Stimulated activated CD8-positive, alpha-beta memory T cell treated with anti-CD3 and anti-CD28 coated beads, Interleukin-7, amount 100 ng/mL, for 24 hours (primary cell): ENCODE data around the gene RPLP1.
"Not testable (repeated sequence)": the region's sequence is repeated elsewhere in the genome, so short reads cannot be mapped to it uniquely, and the experiment has no call there.

Source experiments
- DNase-seq: peaks from one replicate; pipeline ENCODE4 v3.0.0-alpha.2; 2020; ENCODE audit warnings: low read depth

The RPLP1 gene

GRCh38 chr15:69439623-69440022 lies 13.0 kb upstream of the RPLP1 start:
- no peak for DNase-seq

- DNase-seq: no peak
Observed at GRCh38 chr15:69443032-69443611, 9.5 kb upstream of the RPLP1 start.

GRCh38 chr15:69444686-69445085 lies 7.9 kb upstream of the RPLP1 start:
- DNase-seq: no peak

GRCh38 chr15:69446953-69447352 lies 5.7 kb upstream of the RPLP1 start:
- no peak for DNase-seq

GRCh38 chr15:69450221-69450620 lies 2.4 kb upstream of the RPLP1 start:
- DNase-seq: not testable (repeated sequence)

GRCh38 chr15:69450968-69451695 lies 1.5 kb upstream of the RPLP1 start:
- no peak for DNase-seq

- no peak for DNase-seq
Observed at GRCh38 chr15:69451951-69452691, 497 bp upstream of the RPLP1 start.

- DNase-seq: no peak
Observed at GRCh38 chr15:69454953-69455352, 2.3 kb downstream of the RPLP1 start.

GRCh38 chr15:69456208-69457166 lies 3.9 kb downstream of the RPLP1 start:
- no peak for DNase-seq

GRCh38 chr15:69457304-69458280 lies 5.0 kb downstream of the RPLP1 start:
- no peak for DNase-seq

GRCh38 chr15:69459066-69459465 lies 6.4 kb downstream of the RPLP1 start:
- DNase-seq: no peak

- DNase-seq: no peak
Observed at GRCh38 chr15:69460481-69460880, 7.9 kb downstream of the RPLP1 start.

GRCh38 chr15:69462030-69462492 lies 9.4 kb downstream of the RPLP1 start:
- no peak for DNase-seq

- DNase-seq: peak; percentile 91
Observed at GRCh38 chr15:69462493-69463181, 10.0 kb downstream of the RPLP1 start.

GRCh38 chr15:69463182-69463756 lies 10.7 kb downstream of the RPLP1 start:
- DNase-seq: no peak

GRCh38 chr15:69465253-69465652 lies 12.6 kb downstream of the RPLP1 start:
- DNase-seq: no peak

- no peak for DNase-seq
Observed at GRCh38 chr15:69466733-69467132, 14.1 kb downstream of the RPLP1 start.

GRCh38 chr15:69467636-69468035 lies 15.0 kb downstream of the RPLP1 start:
- DNase-seq: no peak

- peak; percentile 36 for DNase-seq
Observed at GRCh38 chr15:69468241-69469121, 15.9 kb downstream of the RPLP1 start.
